DOHH2 (cell line): ENCODE measurements around the gene PER1.

Experiments
- H3F3A ChIP-seq: fragments of 200-600 bp; sonication (generic), shearing (Covaris generic); 2 replicates; pipeline ENCODE4 v1.6.0; 2016; ENCODE audit warnings: antibody characterized with exemption, mild to moderate bottlenecking; ENCODE audit not compliant: control insufficient read depth, insufficient read depth
- H3K27ac ChIP-seq: fragments of 200-600 bp; sonication (generic); 2 replicates; pipeline ENCODE4 v1.5.1; 2014; ENCODE audit warnings: low read depth, mild to moderate bottlenecking, low read length, moderate library complexity
- H3K27me3 ChIP-seq: fragments of 200-600 bp; sonication (generic); 2 replicates; pipeline ENCODE4 v1.6.1; 2014; ENCODE audit warnings: mild to moderate bottlenecking, low read length, mixed read lengths; ENCODE audit not compliant: control insufficient read depth
- H3K36me3 ChIP-seq: fragments of 200-600 bp; sonication (generic); 2 replicates; pipeline ENCODE4 v1.6.1; 2014; ENCODE audit warnings: mild to moderate bottlenecking, low read length, moderate library complexity, mixed read lengths; ENCODE audit not compliant: control insufficient read depth
- H3K4me1 ChIP-seq: fragments of 200-600 bp; sonication (generic); 2 replicates; pipeline ENCODE4 v1.6.1; 2014; ENCODE audit warnings: mild to moderate bottlenecking, low read length, mixed read lengths; ENCODE audit not compliant: control insufficient read depth
- H3K4me2 ChIP-seq: fragments of 200-600 bp; sonication (generic); 2 replicates; pipeline ENCODE4 v1.6.0; 2014; ENCODE audit warnings: mild to moderate bottlenecking, low read length, moderate library complexity
- H3K4me3 ChIP-seq: fragments of 200-600 bp; sonication (generic); 2 replicates; pipeline ENCODE4 v1.5.1; 2014; ENCODE audit warnings: mild to moderate bottlenecking, low read length, mixed read lengths
- H3K79me2 ChIP-seq: fragments of 200-600 bp; sonication (generic); 2 replicates; pipeline ENCODE4 v1.6.1; 2014; ENCODE audit warnings: mild to moderate bottlenecking, low read length, mixed read lengths; ENCODE audit not compliant: control insufficient read depth
- H3K9me2 ChIP-seq: fragments of 200-600 bp; sonication (generic); replicated peaks from 2 replicates; pipeline ENCODE4 v1.6.1; 2014; ENCODE audit warnings: mild to moderate bottlenecking, low read length, mixed read lengths; ENCODE audit not compliant: control insufficient read depth
- H3K9me3 ChIP-seq: fragments of 200-600 bp; sonication (generic); 2 replicates; pipeline ENCODE4 v1.6.1; 2014; ENCODE audit warnings: antibody characterized with exemption, low read length, mixed read lengths; ENCODE audit not compliant: control insufficient read depth, insufficient read depth
- H4K20me1 ChIP-seq: fragments of 200-600 bp; sonication (generic); 2 replicates; pipeline ENCODE4 v1.6.0; 2014; ENCODE audit warnings: low read depth, mild to moderate bottlenecking, antibody characterized with exemption, low read length, moderate library complexity; ENCODE audit not compliant: control insufficient read depth, insufficient read depth
- CTCF ChIP-seq: fragments of 200-600 bp; sonication (generic); IDR thresholded peaks from one replicate; pipeline ENCODE4 v1.5.1; 2014; ENCODE audit warnings: antibody characterized with exemption, mild to moderate bottlenecking, low read depth, low read length; ENCODE audit not compliant: poor library complexity, severe bottlenecking
- EZH2phosphoT487 ChIP-seq: fragments of 200-600 bp; sonication (generic); IDR thresholded peaks from 2 replicates; pipeline ENCODE4 v1.6.1; 2017; ENCODE audit warnings: borderline replicate concordance, mild to moderate bottlenecking, antibody characterized with exemption, low read length, moderate library complexity, mixed read lengths

The PER1 gene

GRCh38 chr17:8153525-8153956 lies 1.3 kb upstream of the PER1 start:
- Histone ChIP-seq H3K4me2 (peak overlapping the region; percentile 99), H4K20me1 (no peaks in the 10 kb centered on the region), H3K27me3 (no peaks in the 10 kb centered on the region), H3K4me3 (no peak overlapping the region), H3K9me2 (no peaks in the 10 kb centered on the region), H3K9me3 (no peaks in the 10 kb centered on the region), H3F3A (peaks cover 11% of the 10 kb centered on the region), H3K36me3 (peaks cover 25% of the 10 kb centered on the region), H3K27ac (no peak overlapping the region), H3K79me2 (peaks cover 24% of the 10 kb centered on the region), H3K4me1 (peaks cover 68% of the 10 kb centered on the region)
- TF ChIP-seq CTCF (no peak), EZH2phosphoT487 (no peak)

GRCh38 chr17:8153031-8153451 lies 837 bp upstream of the PER1 start:
- H3K9me2 ChIP-seq, result no peaks in the 10 kb centered on the region
- H3F3A ChIP-seq, result peaks cover 11% of the 10 kb centered on the region
- H3K27ac ChIP-seq, result no peak overlapping the region
- peaks cover 64% of the 10 kb centered on the region for H3K4me1 ChIP-seq
- peaks cover 25% of the 10 kb centered on the region for H3K36me3 ChIP-seq
- H3K79me2 ChIP-seq, result peaks cover 24% of the 10 kb centered on the region
- H3K4me3 ChIP-seq, result peak overlapping the region; percentile 90
- H3K27me3 ChIP-seq, result no peaks in the 10 kb centered on the region
- H4K20me1 ChIP-seq, result no peaks in the 10 kb centered on the region
- H3K9me3 ChIP-seq, result no peaks in the 10 kb centered on the region
- TF ChIP-seq CTCF, result no peak
- no peak for TF ChIP-seq EZH2phosphoT487
- peak overlapping the region; percentile 99 for H3K4me2 ChIP-seq

- no peaks in the 10 kb centered on the region for H3K9me2 ChIP-seq
- peaks cover 24% of the 10 kb centered on the region for H3K79me2 ChIP-seq
- H3K36me3 ChIP-seq, result peaks cover 35% of the 10 kb centered on the region
- no peak for TF ChIP-seq EZH2phosphoT487
- TF ChIP-seq CTCF, result no peak
- H3K4me2 ChIP-seq, result peak overlapping the region; percentile 99
- H3K4me1 ChIP-seq, result peaks cover 58% of the 10 kb centered on the region
- H4K20me1 ChIP-seq, result no peaks in the 10 kb centered on the region
- H3K27me3 ChIP-seq, result no peaks in the 10 kb centered on the region
- H3K9me3 ChIP-seq, result no peaks in the 10 kb centered on the region
- peak overlapping the region; percentile 64 for H3K27ac ChIP-seq
- peak overlapping the region; percentile 90 for H3K4me3 ChIP-seq
- H3F3A ChIP-seq, result peaks cover 11% of the 10 kb centered on the region
Observed at GRCh38 chr17:8151641-8152111, 528 bp downstream of the PER1 start.
